Neural crest cell (in vitro differentiated cells): ENCODE measurements around the gene LRRC10B. TPM values are rescaled to one million over a fixed set of nuclear protein-coding genes. Genes with fewer than 3 reads are reported as not detected.

Experiments
- DNase-seq: peaks from one replicate; pipeline ENCODE4 v3.0.0; 2021; ENCODE audit warnings: low read depth, mixed read lengths, low spot score
- H3K27ac Mint-ChIP-seq: one replicate; pipeline ENCODE4 v1.8.0; 2021; ENCODE audit warnings: mild to moderate bottlenecking, mixed read lengths; ENCODE audit not compliant: unreplicated experiment
- H3K27me3 Mint-ChIP-seq: 2 replicates; pipeline ENCODE4 v1.8.0; 2021; ENCODE audit warnings: low read depth, mild to moderate bottlenecking, mixed read lengths
- H3K36me3 Mint-ChIP-seq: 2 replicates; pipeline ENCODE4 v1.8.0; 2021; ENCODE audit warnings: low read depth, mild to moderate bottlenecking, mixed read lengths
- H3K4me1 Mint-ChIP-seq: 2 replicates; pipeline ENCODE4 v1.8.0; 2021; ENCODE audit warnings: mixed read lengths
- H3K4me3 Mint-ChIP-seq: one replicate; pipeline ENCODE4 v1.8.0; 2021; ENCODE audit warnings: mild to moderate bottlenecking, mixed read lengths
- H3K9me3 Mint-ChIP-seq: 2 replicates; pipeline ENCODE4 v1.8.0; 2021; ENCODE audit warnings: mixed read lengths
- CTCF ChIP-seq: fragments of 200-600 bp; sonication (generic); conservative IDR thresholded peaks from 2 replicates; pipeline ENCODE4 v1.5.0; 2021; ENCODE audit warnings: antibody characterized with exemption, mild to moderate bottlenecking
- total RNA-seq: library from RNA; stranded (reverse); gene quantifications from 2 replicates; pipeline ENCODE4 v1.2.1, GENCODE V29; 2021

Gene LRRC10B
- total RNA-seq, 1 donor from 2014 or later: 2.9 TPM

GRCh38 chr11:61495801-61496601 is 12.5 kb upstream of the LRRC10B start:
- DNase-seq: no peak
- H3K27ac Mint-ChIP-seq: no peak overlapping the region
- no peaks in the 10 kb centered on the region for H3K36me3 Mint-ChIP-seq
- H3K4me1 Mint-ChIP-seq: peaks cover 33% of the 10 kb centered on the region
- no peak overlapping the region for H3K4me3 Mint-ChIP-seq
- no peaks in the 10 kb centered on the region for H3K27me3 Mint-ChIP-seq
- H3K9me3 Mint-ChIP-seq: no peaks in the 10 kb centered on the region
- no peak for TF ChIP-seq CTCF

GRCh38 chr11:61496602-61497400 is 11.7 kb upstream of the LRRC10B start:
- H3K4me3 Mint-ChIP-seq: no peak overlapping the region

GRCh38 chr11:61497473-61497872 is 11.1 kb upstream of the LRRC10B start:
- Mint-ChIP-seq H3K27me3 (no peaks in the 10 kb centered on the region), H3K27ac (no peak overlapping the region), H3K4me3 (no peak overlapping the region)

More at GRCh38 chr11:61496602-61497400, 11.7 kb upstream of the LRRC10B start:
- no peaks in the 10 kb centered on the region for H3K36me3 Mint-ChIP-seq
- H3K4me1 Mint-ChIP-seq: peaks cover 32% of the 10 kb centered on the region
- DNase-seq: no peak
- no peak for TF ChIP-seq CTCF
- H3K27ac Mint-ChIP-seq: no peak overlapping the region
- H3K27me3 Mint-ChIP-seq: no peaks in the 10 kb centered on the region
- H3K9me3 Mint-ChIP-seq: no peaks in the 10 kb centered on the region

GRCh38 chr11:61497876-61498275 is 10.7 kb upstream of the LRRC10B start:
- Mint-ChIP-seq H3K4me1 (peaks cover 30% of the 10 kb centered on the region), H3K27me3 (no peaks in the 10 kb centered on the region), H3K9me3 (no peaks in the 10 kb centered on the region), H3K36me3 (no peaks in the 10 kb centered on the region), H3K4me3 (no peak overlapping the region), H3K27ac (no peak overlapping the region)
- no peak for DNase-seq
- TF ChIP-seq CTCF: no peak

More at GRCh38 chr11:61497473-61497872, 11.1 kb upstream of the LRRC10B start:
- no peak for DNase-seq
- peaks cover 30% of the 10 kb centered on the region for H3K4me1 Mint-ChIP-seq
- no peak for TF ChIP-seq CTCF
- no peaks in the 10 kb centered on the region for H3K36me3 Mint-ChIP-seq
- no peaks in the 10 kb centered on the region for H3K9me3 Mint-ChIP-seq

- peaks cover 29% of the 10 kb centered on the region for H3K4me1 Mint-ChIP-seq
- H3K27ac Mint-ChIP-seq: no peak overlapping the region
- peaks cover 2% of the 10 kb centered on the region for H3K27me3 Mint-ChIP-seq
- no peak overlapping the region for H3K4me3 Mint-ChIP-seq
- TF ChIP-seq CTCF: no peak
- H3K9me3 Mint-ChIP-seq: no peaks in the 10 kb centered on the region
- no peak for DNase-seq
- no peaks in the 10 kb centered on the region for H3K36me3 Mint-ChIP-seq
These were observed 9.7 kb upstream of the LRRC10B start for GRCh38 chr11:61498767-61499341.
